B cell (primary cell): ENCODE results near the gene TMC1. TPM values are rescaled to one million over a fixed set of nuclear protein-coding genes. Genes with fewer than 3 reads are reported as not detected.

Experiments
- ATAC-seq: fragments of 200-7000 bp; cut with Tn5 transposase; one replicate; pipeline ENCODE4 v1.10.0; 2021; ENCODE audit warnings: low read depth, mild to moderate bottlenecking, moderate number of reproducible peaks, moderate library complexity
- CTCF ChIA-PET: fragments of 350-600 bp; sonication (Branson Sonifier 250); formaldehyde crosslinking; loops from one replicate; lab custom pipeline; 2021; ENCODE audit warnings: antibody characterized with exemption, inconsistent platforms; lab: Charles Lee
- POLR2A ChIA-PET: fragments of 350-600 bp; sonication (Branson Sonifier 250); formaldehyde crosslinking; loops from one replicate; lab custom pipeline; 2021; ENCODE audit warnings: antibody characterized with exemption; lab: Charles Lee
- DNase-seq: peaks from one replicate; pipeline ENCODE4 v3.0.0; 2013
- H2AFZ ChIP-seq: 2 replicates; pipeline ENCODE4 v1.6.1; 2012; ENCODE audit warnings: mild to moderate bottlenecking, low read depth, low read length; ENCODE audit not compliant: insufficient read depth, poor library complexity, severe bottlenecking
- H3K27ac ChIP-seq, 2 donors: 1 replicate in 1 of 2; 2 replicates in 1 of 2; pipeline ENCODE4 v1.5.1; 2012 to 2013; ENCODE audit warnings: low read length in 2 of 2, mild to moderate bottlenecking in 2 of 2, moderate library complexity in 1 of 2
- H3K27me3 ChIP-seq, 4 experiments: fragments of 200-600 bp in 1 of 4; sonication (generic) in 1 of 4; replicated peaks in 1 of 4; 1 replicate in 2 of 4; 2 replicates in 2 of 4; pipeline versions ENCODE4 v1.6.1 to v1.7.0; 2013 to 2016; ENCODE audit warnings: low read length in 3 of 4, mild to moderate bottlenecking in 2 of 4, mixed read lengths in 1 of 4, moderate library complexity in 1 of 4; ENCODE audit not compliant: insufficient read depth in 4 of 4, control insufficient read depth in 3 of 4; ENCODE audit errors: control extremely low read depth in 1 of 4
- H3K36me3 ChIP-seq, 2 experiments: replicated peaks in 1 of 2; 1 replicate in 1 of 2; 2 replicates in 1 of 2; pipeline versions ENCODE4 v1.6.1 to v1.7.1; 2013; ENCODE audit warnings: low read length in 1 of 2; ENCODE audit not compliant: insufficient read depth in 2 of 2, control insufficient read depth in 1 of 2; ENCODE audit errors: control extremely low read depth in 1 of 2, extremely low read depth in 1 of 2
- H3K4me1 ChIP-seq, 2 donors: fragments of 200-600 bp in 1 of 2; sonication (generic) in 1 of 2; 1 replicate in 1 of 2; 2 replicates in 1 of 2; pipeline versions ENCODE4 v1.5.1 to v1.6.1; 2013 to 2017; ENCODE audit warnings: low read length in 2 of 2; ENCODE audit not compliant: control insufficient read depth in 2 of 2, insufficient read depth in 2 of 2
- H3K4me2 ChIP-seq: replicated peaks from 2 replicates; pipeline ENCODE3; 2012; ENCODE audit warnings: mild to moderate bottlenecking, low read depth, low read length; ENCODE audit not compliant: poor library complexity, severe bottlenecking
- H3K4me3 ChIP-seq, 5 experiments: fragments of 200-600 bp in 1 of 5; sonication (generic) in 1 of 5; 1 replicate in 3 of 5; 2 replicates in 2 of 5; pipeline versions ENCODE4 v1.5.1 to v1.7.0; 2011 to 2016; ENCODE audit warnings: low read length in 4 of 5, mild to moderate bottlenecking in 4 of 5, low read depth in 2 of 5, control low read depth in 1 of 5, moderate library complexity in 1 of 5; ENCODE audit not compliant: insufficient read depth in 1 of 5; ENCODE audit errors: control extremely low read depth in 1 of 5, extremely low read depth in 1 of 5
- H3K79me2 ChIP-seq: fragments of 200-600 bp; sonication (generic); one replicate; pipeline ENCODE4 v1.6.0; 2016; ENCODE audit warnings: low read length; ENCODE audit not compliant: control insufficient read depth, insufficient read depth
- H3K9ac ChIP-seq: fragments of 200-600 bp; sonication (generic); 2 replicates; pipeline ENCODE4 v1.6.1; 2017; ENCODE audit warnings: mild to moderate bottlenecking, low read length, moderate library complexity
- H3K9me3 ChIP-seq, 3 donors: one replicate each; pipeline versions ENCODE4 v1.6.1 to v1.7.1; 2013; ENCODE audit warnings: low read length in 2 of 3; ENCODE audit not compliant: control insufficient read depth in 2 of 3, insufficient read depth in 1 of 3; ENCODE audit errors: control extremely low read depth in 1 of 3
- H4K20me1 ChIP-seq: 2 replicates; pipeline ENCODE4 v1.6.0; 2012; ENCODE audit warnings: mild to moderate bottlenecking, low read length; ENCODE audit not compliant: insufficient read depth, control insufficient read depth, poor library complexity, severe bottlenecking
- H3K27ac Mint-ChIP-seq: one replicate; pipeline ENCODE4 v1.8.0; 2021; ENCODE audit warnings: mixed read lengths
- H3K27me3 Mint-ChIP-seq: one replicate; pipeline ENCODE4 v1.8.0; 2021; ENCODE audit warnings: mixed read lengths
- H3K4me1 Mint-ChIP-seq: one replicate; pipeline ENCODE4 v1.8.0; 2021; ENCODE audit warnings: mixed read lengths
- H3K4me3 Mint-ChIP-seq: one replicate; pipeline ENCODE4 v1.8.0; 2021; ENCODE audit warnings: mixed read lengths
- H3K9me3 Mint-ChIP-seq: one replicate; pipeline ENCODE4 v1.8.0; 2022; ENCODE audit warnings: mixed read lengths; ENCODE audit not compliant: insufficient read depth
- CTCF ChIP-seq: fragments of 200-600 bp; IDR thresholded peaks from one replicate; pipeline ENCODE4 v1.8.0; 2022; ENCODE audit warnings: antibody characterized with exemption, mild to moderate bottlenecking
- EZH2 ChIP-seq: IDR thresholded peaks from 2 replicates; pipeline ENCODE4 v1.6.1; 2012; ENCODE audit warnings: borderline replicate concordance, low read depth, mild to moderate bottlenecking, moderate library complexity, low read length; ENCODE audit not compliant: insufficient read depth, poor library complexity, severe bottlenecking
- WGBS: methylation state at CpG from one replicate; pipeline ENCODE4 v1.1.5; 2013; ENCODE audit warnings: missing lambda C conversion rate; ENCODE audit not compliant: insufficient coverage; 5-methylcytosine and 5-hydroxymethylcytosine counted together
- intact Hi-C: fragments of 100-400 bp; cut with micrococcal nuclease; formaldehyde crosslinking; loops from one replicate; pipeline ENCODE4 v1.10.0; 2022
- polyA plus RNA-seq: library from polyadenylated mRNA; depleted of rRNA; stranded (reverse); fragments of >200 nt; gene quantifications from 2 replicates; pipeline ENCODE4 v1.2.3, GENCODE V29; 2012
- total RNA-seq, 2 donors: library from RNA; stranded (reverse); fragments of 120-200 nt in 1 of 2; gene quantifications; 1 replicate in 1 of 2; 2 replicates in 1 of 2; pipeline versions ENCODE4 v1.2.3 to v1.2.4, GENCODE V29; 2013 to 2022

TMC1 gene
- total and polyA plus RNA-seq, 2 donors (not counting 1 experiment from before 2014, with no cell fraction given): not detected

- H3K36me3 ChIP-seq: no peaks in the 10 kb centered on the region
- 100% methylated on average over 9 of the region's 12 CpGs for WGBS
- H3K27me3 ChIP-seq: peaks cover 0 to 6% (median 0%) of the 10 kb centered on the region in 4 experiments
- H3K9me3 Mint-ChIP-seq: no peaks in the 10 kb centered on the region
- H3K4me3 Mint-ChIP-seq: no peak overlapping the region
- H3K27ac Mint-ChIP-seq: no peak overlapping the region
- H3K27ac ChIP-seq: no peak overlapping the region
- intact Hi-C loops: no loop called here
- no peak overlapping the region for H3K4me2 ChIP-seq
- no peaks in the 10 kb centered on the region for H4K20me1 ChIP-seq
- no peaks in the 10 kb centered on the region for H3K9me3 ChIP-seq
- no peaks in the 10 kb centered on the region for H3K4me1 Mint-ChIP-seq
- no peak overlapping the region for H2AFZ ChIP-seq
- H3K79me2 ChIP-seq: no peaks in the 10 kb centered on the region
- ChIA-PET CTCF (no interaction called here), POLR2A (no interaction called here)
- ATAC-seq (no peak), DNase-seq (no peak)
- H3K27me3 Mint-ChIP-seq: peaks cover 10% of the 10 kb centered on the region
- no peak overlapping the region for H3K9ac ChIP-seq
- H3K4me3 ChIP-seq: no peak overlapping the region
- TF ChIP-seq EZH2 (no peak), CTCF (no peak)
- no peaks in the 10 kb centered on the region for H3K4me1 ChIP-seq
These were observed 134.6 kb downstream of the TMC1 start for GRCh38 chr9:72656021-72656420.

- ChIA-PET POLR2A (no interaction called here), CTCF (no interaction called here)
- no peaks in the 10 kb centered on the region for H3K36me3 ChIP-seq
- no peaks in the 10 kb centered on the region for H3K9me3 ChIP-seq
- no peak overlapping the region for H3K4me3 ChIP-seq
- 81% methylated on average over 1 of the region's 2 CpGs for WGBS
- H4K20me1 ChIP-seq: no peaks in the 10 kb centered on the region
- H3K79me2 ChIP-seq: no peaks in the 10 kb centered on the region
- ATAC-seq (no peak), DNase-seq (no peak)
- Mint-ChIP-seq H3K4me1 (no peaks in the 10 kb centered on the region), H3K4me3 (no peak overlapping the region), H3K27ac (no peak overlapping the region), H3K27me3 (peaks cover 5% of the 10 kb centered on the region), H3K9me3 (no peaks in the 10 kb centered on the region)
- H2AFZ ChIP-seq: no peak overlapping the region
- no peaks in the 10 kb centered on the region for H3K4me1 ChIP-seq
- H3K27me3 ChIP-seq: peaks cover 0 to 3% (median 0%) of the 10 kb centered on the region in 4 experiments
- H3K4me2 ChIP-seq: no peak overlapping the region
- no peak overlapping the region for H3K9ac ChIP-seq
- TF ChIP-seq CTCF: no peak
- TF ChIP-seq EZH2: no peak
- intact Hi-C loops: no loop called here
- H3K27ac ChIP-seq: no peak overlapping the region
These were observed 135.6 kb downstream of the TMC1 start for GRCh38 chr9:72657023-72657422.
